ENCODE measurements around the gene PITPNM3.

DNA sequence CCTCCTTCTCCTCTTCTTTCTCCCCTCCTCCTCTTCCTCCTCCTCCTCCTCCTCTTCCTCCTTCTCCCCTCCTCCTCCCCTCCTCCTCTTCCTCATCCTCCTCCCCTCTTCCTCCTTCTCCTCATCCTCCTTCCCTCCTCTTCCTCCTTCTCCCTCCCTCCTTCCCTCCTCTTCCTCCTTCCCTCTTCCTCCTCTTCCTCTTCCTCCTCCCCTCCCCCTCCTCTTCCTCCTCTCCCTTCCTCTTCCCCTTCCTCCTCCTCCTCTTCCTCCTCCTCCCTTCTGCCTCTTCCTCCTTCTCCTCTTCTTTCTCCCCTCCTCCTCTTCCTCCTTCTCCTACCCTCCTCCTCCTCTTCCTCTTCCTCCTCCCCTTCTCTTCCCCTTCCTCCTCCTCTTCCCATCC, 5.1 kb upstream of the PITPNM3 start:
- no peak for TF ChIP-seq ZNF296 (CRISPR knock-in tag; conservative IDR thresholded peaks at IDR 0.05)
- TF ChIP-seq, protein P1, sequence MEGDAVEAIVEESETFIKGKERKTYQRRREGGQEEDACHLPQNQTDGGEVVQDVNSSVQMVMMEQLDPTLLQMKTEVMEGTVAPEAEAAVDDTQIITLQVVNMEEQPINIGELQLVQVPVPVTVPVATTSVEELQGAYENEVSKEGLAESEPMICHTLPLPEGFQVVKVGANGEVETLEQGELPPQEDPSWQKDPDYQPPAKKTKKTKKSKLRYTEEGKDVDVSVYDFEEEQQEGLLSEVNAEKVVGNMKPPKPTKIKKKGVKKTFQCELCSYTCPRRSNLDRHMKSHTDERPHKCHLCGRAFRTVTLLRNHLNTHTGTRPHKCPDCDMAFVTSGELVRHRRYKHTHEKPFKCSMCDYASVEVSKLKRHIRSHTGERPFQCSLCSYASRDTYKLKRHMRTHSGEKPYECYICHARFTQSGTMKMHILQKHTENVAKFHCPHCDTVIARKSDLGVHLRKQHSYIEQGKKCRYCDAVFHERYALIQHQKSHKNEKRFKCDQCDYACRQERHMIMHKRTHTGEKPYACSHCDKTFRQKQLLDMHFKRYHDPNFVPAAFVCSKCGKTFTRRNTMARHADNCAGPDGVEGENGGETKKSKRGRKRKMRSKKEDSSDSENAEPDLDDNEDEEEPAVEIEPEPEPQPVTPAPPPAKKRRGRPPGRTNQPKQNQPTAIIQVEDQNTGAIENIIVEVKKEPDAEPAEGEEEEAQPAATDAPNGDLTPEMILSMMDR (CRISPR knock-in tag; IDR thresholded peaks at IDR 0.05), result no peak
- no peak for TF ChIP-seq GPN1 (CRISPR knock-in tag; IDR thresholded peaks at IDR 0.05; ENCODE audit: borderline replicate concordance)
- no peak for TF ChIP-seq ZNF136 (CRISPR knock-in tag; IDR thresholded peaks at IDR 0.05; ENCODE audit: low read depth)

Measured in HepG2 (cell line).